ENCODE results near the gene CDK7.
A peak's percentile ranks its signal among the peaks of the same experiment; 100 is the strongest.
"Not testable (repeated sequence)": the region's sequence is repeated elsewhere in the genome, so short reads cannot be mapped to it uniquely, and the experiment has no call there.

The CDK7 gene

DNA sequence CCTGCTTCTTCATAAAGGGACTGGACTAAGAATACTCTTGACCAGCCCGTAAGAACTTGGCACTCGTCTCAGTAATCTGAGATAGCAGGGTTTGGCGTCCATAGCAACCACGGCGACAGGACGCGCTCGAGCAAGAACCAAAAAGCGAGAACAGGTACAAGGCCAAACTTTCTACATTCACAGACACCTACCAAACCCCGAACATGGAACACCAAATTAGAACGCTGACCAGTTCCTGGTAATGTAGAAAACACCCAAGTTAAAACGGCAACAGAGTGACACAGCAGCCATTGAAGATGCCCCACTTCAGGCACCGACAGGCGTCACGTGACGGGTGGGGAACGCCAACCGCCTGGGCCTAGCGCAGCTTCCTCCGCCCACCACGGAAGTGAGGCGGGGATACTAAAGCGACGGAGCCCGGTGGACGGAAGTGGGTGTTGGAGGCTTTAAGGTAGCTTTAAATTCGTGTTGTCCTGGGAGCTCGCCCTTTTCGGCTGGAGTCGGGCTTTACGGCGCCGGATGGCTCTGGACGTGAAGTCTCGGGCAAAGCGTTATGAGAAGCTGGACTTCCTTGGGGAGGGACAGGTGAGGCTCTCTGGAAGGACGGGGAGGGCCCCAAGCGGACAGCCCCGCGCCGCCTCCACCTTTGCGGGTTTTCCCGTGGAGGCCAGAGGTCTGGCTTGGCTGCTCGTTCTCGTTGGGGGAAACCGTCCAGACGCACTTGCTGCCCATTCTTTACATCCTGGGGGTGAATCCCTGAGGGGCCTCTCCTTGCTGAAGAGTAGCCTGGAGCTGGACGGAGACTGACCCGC, at the start of gene CDK7:
Gene CDK7, plus strand, starts transcription at position 430 of the 812 bp plus-strand sequence. Its CDS starts 90 bp downstream, at position 520.
- peak; percentile 92 for DNase-seq (ENCODE audit: low spot score)

DNA sequence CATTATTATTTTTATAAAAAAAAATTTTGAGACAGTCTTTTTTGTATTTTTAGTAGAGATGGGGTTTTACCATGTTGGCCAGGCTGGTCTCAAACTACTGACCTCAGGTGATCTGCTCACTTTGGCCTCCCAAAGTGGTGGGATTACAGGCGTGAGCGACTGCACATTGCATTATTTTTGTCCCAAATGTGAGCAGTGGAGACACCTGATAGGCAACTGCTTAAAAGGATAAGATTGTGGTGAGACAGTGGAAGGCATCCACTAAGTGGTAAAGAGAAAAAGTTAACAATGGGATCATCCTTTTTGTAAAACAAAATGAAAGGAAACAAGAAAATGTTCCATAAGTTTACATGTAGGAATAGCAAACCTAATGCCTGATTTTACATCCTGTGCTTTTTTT, 47.3 kb upstream of the CDK7 start:
- no peak for DNase-seq (ENCODE audit: low spot score)

- no peak for DNase-seq (ENCODE audit: low spot score)
Measured at GRCh38 chr5:69188811-69189161, 45.9 kb upstream of the CDK7 start.

GRCh38 chr5:69189162-69190086, 45.3 kb upstream of the CDK7 start, which contains the start of gene CENPH:
Gene CENPH, plus strand, starts transcription at chr5:69189583. Its CDS starts 52 bp downstream, at chr5:69189635.
- peak; percentile 94 for DNase-seq (ENCODE audit: low spot score)

DNA sequence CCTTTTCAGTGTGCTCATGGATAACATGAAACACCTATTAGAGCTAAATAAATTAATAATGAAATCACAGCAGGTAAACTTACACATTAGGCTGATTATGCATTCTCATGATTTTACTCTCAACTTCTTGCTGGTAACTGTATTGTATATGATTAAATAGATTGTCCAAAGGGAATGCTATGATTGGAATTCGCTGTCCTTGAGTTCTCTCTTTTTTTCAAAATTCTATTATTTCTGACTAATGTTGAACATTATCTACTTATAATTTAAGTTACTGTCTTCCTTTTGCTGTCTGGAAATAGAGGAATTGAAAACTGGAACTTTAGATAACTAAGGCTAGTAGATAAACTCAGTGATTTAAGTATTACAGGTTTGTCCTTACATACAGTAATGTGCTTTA, 32.2 kb upstream of the CDK7 start:
- DNase-seq (ENCODE audit: low spot score): no peak

DNA sequence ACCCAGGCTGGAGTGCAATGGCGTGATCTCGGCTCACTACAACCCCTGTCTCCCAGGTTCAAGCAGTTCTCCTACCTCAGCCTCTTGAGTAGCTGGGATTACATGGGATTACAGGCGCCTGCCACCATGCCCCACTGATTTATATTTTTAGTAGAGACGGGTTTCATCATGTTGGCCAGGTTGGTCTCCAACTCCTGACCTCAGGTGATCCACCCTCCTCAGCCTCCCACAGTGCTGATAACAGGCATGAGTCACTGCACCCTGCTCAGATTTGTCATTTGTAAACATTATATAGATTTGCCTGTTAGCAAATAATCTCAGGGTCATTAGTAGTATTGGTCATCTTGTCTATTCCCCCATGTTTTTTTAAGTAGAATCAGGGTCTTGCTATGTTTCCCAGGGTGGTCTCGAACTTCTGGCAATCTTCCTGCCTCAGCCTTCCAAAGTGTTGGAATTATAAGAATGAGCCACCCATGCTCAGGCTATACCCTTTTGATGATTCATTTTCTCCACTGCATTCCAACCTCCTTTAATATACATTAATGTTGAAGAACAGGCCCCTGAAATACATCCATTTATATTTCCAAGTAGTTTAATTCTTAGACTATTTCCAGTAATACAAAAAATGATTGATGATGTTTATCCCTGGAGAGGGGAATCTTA, 28.0 kb upstream of the CDK7 start:
- DNase-seq (ENCODE audit: low spot score): no peak

GRCh38 chr5:69209602-69210001, 25.1 kb upstream of the CDK7 start:
- DNase-seq (ENCODE audit: low spot score): peak; percentile 8

DNA sequence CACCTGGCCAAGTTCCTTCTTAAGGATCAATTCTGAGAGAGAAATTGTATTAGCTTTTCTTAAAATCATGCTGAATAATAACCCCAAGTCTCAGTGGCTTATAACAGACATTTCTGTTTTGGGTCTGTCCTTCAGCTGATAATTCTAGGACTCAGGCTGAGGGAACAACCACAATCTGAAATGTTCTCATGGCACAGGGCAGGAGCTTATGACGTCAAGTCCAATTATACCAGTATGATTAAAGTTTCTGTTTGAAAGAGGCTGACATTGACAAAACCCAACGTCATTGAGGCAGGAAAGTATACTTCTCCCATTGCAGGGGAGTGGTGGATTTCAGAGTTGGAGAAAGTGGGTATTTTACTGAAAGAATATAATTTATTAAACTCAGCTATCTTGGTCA, 23.5 kb upstream of the CDK7 start:
- no peak for DNase-seq (ENCODE audit: low spot score)

- no peak for DNase-seq (ENCODE audit: low spot score)
Measured at GRCh38 chr5:69212022-69212421, 22.7 kb upstream of the CDK7 start.

DNA sequence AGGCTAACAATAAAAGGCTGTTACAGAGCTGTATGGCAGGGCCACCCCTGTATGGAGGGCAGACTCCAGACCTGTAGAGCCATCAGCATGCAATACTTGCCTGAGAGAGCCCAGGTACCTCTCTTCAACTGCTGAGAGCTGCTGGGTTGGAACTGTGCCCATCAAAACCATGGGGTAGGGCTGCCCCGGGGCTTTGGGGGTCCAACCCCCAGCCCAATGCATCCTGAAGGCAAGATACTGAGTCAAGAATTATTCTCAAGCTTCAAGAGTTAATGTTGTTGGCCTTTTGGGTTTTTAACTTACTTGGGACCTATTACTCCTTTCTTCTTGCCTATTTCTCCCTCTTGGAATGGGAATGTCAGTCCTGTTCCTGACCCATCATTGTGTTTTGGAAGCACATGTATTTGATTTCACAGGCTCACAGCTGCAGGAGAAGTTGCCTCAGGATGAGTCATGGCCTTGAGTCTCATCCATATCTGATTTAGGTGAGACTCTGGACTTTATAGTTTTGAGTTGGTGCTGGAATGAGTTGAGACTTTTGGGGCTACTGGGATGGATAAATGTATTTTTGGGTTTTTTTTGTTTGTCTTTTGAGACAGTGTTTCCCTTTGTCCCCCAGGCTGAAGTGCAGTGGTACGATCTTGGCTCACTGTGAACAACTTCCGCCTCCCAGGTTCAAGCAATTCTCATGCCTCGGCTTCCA, 21.0 kb upstream of the CDK7 start:
- DNase-seq (ENCODE audit: low spot score): peak; percentile 31

- no peak for DNase-seq (ENCODE audit: low spot score)
Measured at GRCh38 chr5:69217151-69217511, 17.6 kb upstream of the CDK7 start.

- peak; percentile 98 for DNase-seq (ENCODE audit: low spot score)
Measured at GRCh38 chr5:69217548-69218526, 16.8 kb upstream of the CDK7 start.

- no peak for DNase-seq (ENCODE audit: low spot score)
Measured at GRCh38 chr5:69219939-69220338, 14.7 kb upstream of the CDK7 start.

DNA sequence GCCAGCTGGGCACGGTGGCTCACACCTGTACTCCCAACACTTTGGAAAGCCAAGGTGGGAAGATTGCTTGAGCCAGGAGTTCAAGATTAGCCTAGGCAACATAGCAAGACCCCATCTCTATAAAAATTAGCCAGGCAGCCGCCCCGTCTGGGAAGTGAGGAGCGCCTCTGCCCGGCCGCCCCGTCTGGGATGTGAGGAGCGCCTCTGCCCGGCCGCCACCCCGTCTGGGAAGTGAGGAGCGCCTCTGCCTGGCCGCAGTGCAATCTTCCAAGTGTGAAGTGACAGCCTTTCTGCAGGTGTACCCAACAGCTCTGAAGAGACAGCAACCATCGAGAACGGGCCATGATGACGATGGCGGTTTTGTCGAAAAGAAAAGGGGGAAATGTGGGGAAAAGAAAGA, 14.3 kb upstream of the CDK7 start:
- not testable (repeated sequence) for DNase-seq (ENCODE audit: low spot score)

DNA sequence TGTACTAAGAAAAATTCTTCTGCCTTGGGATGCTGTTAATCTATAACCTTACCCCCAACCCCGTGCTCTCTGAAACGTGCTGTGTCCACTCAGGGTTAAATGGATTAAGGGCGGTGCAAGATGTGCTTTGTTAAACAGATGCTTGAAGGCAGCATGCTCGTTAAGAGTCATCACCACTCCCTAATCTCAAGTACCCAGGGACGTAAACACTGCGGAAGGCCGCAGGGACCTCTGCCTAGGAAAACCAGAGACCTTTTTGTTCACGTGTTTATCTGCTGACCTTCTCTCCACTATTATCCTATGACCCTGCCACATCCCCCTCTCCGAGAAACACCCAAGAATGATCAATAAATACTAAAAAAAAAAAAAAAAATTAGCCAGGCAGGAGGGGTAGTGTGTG, 13.9 kb upstream of the CDK7 start:
- DNase-seq (ENCODE audit: low spot score): not testable (repeated sequence)

- DNase-seq (ENCODE audit: low spot score): no peak
Measured at GRCh38 chr5:69224520-69224919, 10.2 kb upstream of the CDK7 start.

DNA sequence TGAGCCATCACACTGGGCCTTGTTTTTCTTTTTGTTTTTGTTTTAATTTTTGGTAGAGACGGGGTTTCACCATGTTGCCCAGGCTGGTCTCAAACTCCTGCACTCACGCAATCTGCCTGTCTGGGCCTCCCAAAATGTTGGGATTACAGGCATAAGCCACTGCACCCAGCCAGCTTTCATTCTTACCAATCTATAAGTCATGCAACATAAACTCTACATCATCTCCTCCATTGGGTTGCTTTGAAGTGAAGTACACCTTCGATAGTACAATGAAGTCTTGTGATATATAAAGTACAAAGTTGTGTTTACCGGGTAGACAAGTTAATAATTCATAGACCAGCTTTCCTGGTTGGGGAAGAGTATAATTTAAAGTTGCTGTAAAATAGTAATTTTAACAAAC, 8.8 kb upstream of the CDK7 start:
- no peak for DNase-seq (ENCODE audit: low spot score)

- no peak for DNase-seq (ENCODE audit: low spot score)
Measured at GRCh38 chr5:69230181-69230580, 4.5 kb upstream of the CDK7 start.

DNA sequence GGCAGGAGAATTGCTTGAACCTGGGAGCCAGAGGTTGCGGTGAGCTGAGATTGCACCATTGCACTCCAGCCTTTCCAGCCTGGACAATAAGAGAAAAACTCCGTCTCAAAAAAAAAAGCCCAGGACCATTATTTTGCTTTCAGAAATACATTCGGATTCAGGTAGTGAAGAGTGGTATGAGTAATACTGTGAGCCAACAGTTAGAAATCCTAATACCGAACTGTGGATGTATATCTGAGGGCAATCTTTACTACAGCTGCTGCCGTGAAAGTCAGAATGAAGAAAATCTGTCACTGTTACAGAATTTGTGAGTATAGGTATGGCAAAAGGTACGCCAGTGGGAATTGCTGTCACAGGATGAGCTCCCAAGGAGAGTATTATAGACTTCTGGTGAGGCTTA, 3.4 kb upstream of the CDK7 start:
- no peak for DNase-seq (ENCODE audit: low spot score)

DNA sequence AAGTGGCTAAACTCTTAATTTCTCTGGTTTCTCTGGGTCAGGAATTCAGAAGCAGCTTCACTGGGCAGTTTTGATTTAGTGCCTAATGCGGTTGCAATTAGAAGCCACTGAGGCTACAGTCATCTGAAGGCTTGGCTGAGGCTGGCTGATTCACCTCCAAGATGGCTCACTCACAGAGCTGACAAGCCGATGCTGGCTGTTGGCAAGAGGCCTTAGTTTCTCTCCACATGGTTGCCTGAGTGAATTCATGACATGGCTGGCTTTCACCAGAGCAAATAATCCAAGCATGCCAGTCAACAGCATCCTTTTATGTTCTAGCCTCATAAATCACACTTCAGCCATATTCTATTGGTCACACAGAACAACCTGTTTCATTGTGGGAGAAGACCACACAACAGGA, 2.8 kb upstream of the CDK7 start:
- no peak for DNase-seq (ENCODE audit: low spot score)

DNA sequence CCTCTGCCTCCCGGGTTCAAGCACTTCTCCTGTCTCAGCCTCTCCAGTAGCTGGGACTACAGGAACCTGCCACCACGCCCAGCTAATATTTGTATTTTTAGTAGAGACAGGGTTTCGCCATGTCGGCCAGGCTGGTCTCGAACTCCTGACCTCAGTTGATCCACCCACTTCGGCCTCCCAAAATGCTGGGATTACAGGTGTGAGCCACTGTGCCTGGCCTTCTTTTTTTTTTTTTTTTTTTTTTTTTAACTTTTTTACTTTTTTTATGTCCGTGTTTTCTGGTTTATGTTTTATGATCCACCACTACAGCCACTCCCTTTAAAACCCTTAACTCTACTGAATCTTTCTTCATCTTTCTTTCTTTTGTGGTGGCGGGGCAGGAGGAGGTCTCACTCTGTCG, 2.0 kb downstream of the CDK7 start:
- not testable (repeated sequence) for DNase-seq (ENCODE audit: low spot score)
